Measurements from ENCODE around the gene FBN3.

- TF ChIP-seq, protein P1, sequence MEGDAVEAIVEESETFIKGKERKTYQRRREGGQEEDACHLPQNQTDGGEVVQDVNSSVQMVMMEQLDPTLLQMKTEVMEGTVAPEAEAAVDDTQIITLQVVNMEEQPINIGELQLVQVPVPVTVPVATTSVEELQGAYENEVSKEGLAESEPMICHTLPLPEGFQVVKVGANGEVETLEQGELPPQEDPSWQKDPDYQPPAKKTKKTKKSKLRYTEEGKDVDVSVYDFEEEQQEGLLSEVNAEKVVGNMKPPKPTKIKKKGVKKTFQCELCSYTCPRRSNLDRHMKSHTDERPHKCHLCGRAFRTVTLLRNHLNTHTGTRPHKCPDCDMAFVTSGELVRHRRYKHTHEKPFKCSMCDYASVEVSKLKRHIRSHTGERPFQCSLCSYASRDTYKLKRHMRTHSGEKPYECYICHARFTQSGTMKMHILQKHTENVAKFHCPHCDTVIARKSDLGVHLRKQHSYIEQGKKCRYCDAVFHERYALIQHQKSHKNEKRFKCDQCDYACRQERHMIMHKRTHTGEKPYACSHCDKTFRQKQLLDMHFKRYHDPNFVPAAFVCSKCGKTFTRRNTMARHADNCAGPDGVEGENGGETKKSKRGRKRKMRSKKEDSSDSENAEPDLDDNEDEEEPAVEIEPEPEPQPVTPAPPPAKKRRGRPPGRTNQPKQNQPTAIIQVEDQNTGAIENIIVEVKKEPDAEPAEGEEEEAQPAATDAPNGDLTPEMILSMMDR (IDR thresholded peaks at IDR 0.05; ENCODE audit: low read length), result no peak
- TF ChIP-seq EZH2 (IDR thresholded peaks at IDR 0.05; ENCODE audit: borderline replicate concordance, low read length), result no peak
Measured at GRCh38 chr19:8089664-8090601, 59.5 kb downstream of the FBN3 start.

All from OCI-LY1 (cell line).